H1 (cell line): ENCODE data around the gene HEPHL1. TPM values are rescaled to one million over a fixed set of nuclear protein-coding genes. Genes with fewer than 3 reads are reported as not detected.

Experiments used
- CTCF ChIA-PET: fragments of 300-600 bp; sonication (Branson Sonifier 250); formaldehyde crosslinking; loops from one replicate; lab custom pipeline; 2021; ENCODE audit not compliant: partially characterized antibody; lab: Charles Lee
- POLR2A ChIA-PET: fragments of 300-600 bp; sonication (Branson Sonifier 250); formaldehyde crosslinking; loops from one replicate; lab custom pipeline; 2021; ENCODE audit warnings: inconsistent platforms; ENCODE audit not compliant: partially characterized antibody; lab: Charles Lee
- DNase-seq, 2 experiments: peaks; one replicate each; pipeline versions ENCODE4 v3.0.0 to v3.0.0-alpha.2; 2010 to 2022; ENCODE audit warnings: low spot score in 2 of 2, low read depth in 1 of 2, mixed read lengths in 1 of 2
- FAIRE-seq: peaks from 2 replicates; lab custom pipeline; 2011; peaks lifted over from hg19 to GRCh38; lab: Jason Lieb, UNC
- H2AFZ ChIP-seq: 2 replicates; pipeline ENCODE4 v1.8.1; 2012; ENCODE audit warnings: low read length, inconsistent platforms
- H2AK5ac ChIP-seq: 2 replicates; pipeline ENCODE4 v1.6.1; 2013; ENCODE audit warnings: low read depth, low read length
- H2BK120ac ChIP-seq: replicated peaks from 2 replicates; pipeline ENCODE3; 2013; ENCODE audit warnings: low read depth, low read length, inconsistent platforms
- H2BK12ac ChIP-seq: 2 replicates; pipeline ENCODE4 v1.6.1; 2013; ENCODE audit warnings: low read depth, low read length
- H2BK15ac ChIP-seq: 2 replicates; pipeline ENCODE4 v1.6.1; 2013; ENCODE audit warnings: low read length
- H2BK20ac ChIP-seq: 2 replicates; pipeline ENCODE4 v1.6.1; 2013; ENCODE audit warnings: low read length
- H2BK5ac ChIP-seq: 2 replicates; pipeline ENCODE4 v1.6.1; 2013; ENCODE audit warnings: low read depth, low read length
- H3K14ac ChIP-seq: 2 replicates; pipeline ENCODE4 v1.6.1; 2013; ENCODE audit warnings: inconsistent platforms; ENCODE audit not compliant: insufficient read length
- H3K18ac ChIP-seq: 2 replicates; pipeline ENCODE4 v1.6.1; 2013; ENCODE audit warnings: low read length; ENCODE audit errors: extremely low read depth
- H3K23ac ChIP-seq: 2 replicates; pipeline ENCODE4 v1.6.1; 2013; ENCODE audit warnings: inconsistent platforms; ENCODE audit not compliant: insufficient read length
- H3K23me2 ChIP-seq: 2 replicates; pipeline ENCODE4 v1.6.1; 2013; ENCODE audit warnings: low read depth, low read length
- H3K27ac ChIP-seq: 2 replicates; pipeline ENCODE4 v1.6.1; 2011; ENCODE audit warnings: low read depth, low read length, inconsistent platforms
- H3K27me3 ChIP-seq, 4 experiments: replicated peaks in 1 of 4; 1 replicate in 1 of 4; 2 replicates in 3 of 4; pipeline versions ENCODE4 v1.6.1 to v1.8.1; 2011 to 2013; ENCODE audit warnings: low read length in 3 of 4, mild to moderate bottlenecking in 3 of 4, inconsistent platforms in 2 of 4, mixed read lengths in 2 of 4, moderate library complexity in 1 of 4; ENCODE audit not compliant: control insufficient read depth in 3 of 4, insufficient read depth in 3 of 4; ENCODE audit errors: extremely low read depth in 1 of 4
- H3K36me3 ChIP-seq, 4 experiments: 2 replicates each; pipeline versions ENCODE4 v1.6.1 to v1.8.1; 2011 to 2013; ENCODE audit warnings: mild to moderate bottlenecking in 4 of 4, low read length in 3 of 4, moderate library complexity in 2 of 4, control low read depth in 1 of 4, inconsistent platforms in 1 of 4; ENCODE audit not compliant: insufficient read depth in 4 of 4, control insufficient read depth in 2 of 4
- H3K4ac ChIP-seq: replicated peaks from 2 replicates; pipeline ENCODE3; 2013; ENCODE audit warnings: low read length, low read depth, mixed read lengths, inconsistent platforms; ENCODE audit not compliant: insufficient read length
- H3K4me1 ChIP-seq, 4 experiments: replicated peaks in 1 of 4; 1 replicate in 1 of 4; 2 replicates in 3 of 4; pipeline versions ENCODE4 v1.6.1 to v1.8.1; 2011 to 2013; ENCODE audit warnings: low read length in 3 of 4, inconsistent platforms in 2 of 4, mixed read lengths in 1 of 4; ENCODE audit not compliant: insufficient read depth in 4 of 4, control insufficient read depth in 3 of 4
- H3K4me2 ChIP-seq, 2 experiments: 2 replicates each; pipeline versions ENCODE4 v1.6.1 to v1.8.1; 2011 to 2013; ENCODE audit warnings: low read depth in 2 of 2, low read length in 2 of 2, control low read depth in 1 of 2, inconsistent platforms in 1 of 2, mild to moderate bottlenecking in 1 of 2; ENCODE audit not compliant: insufficient read depth in 1 of 2
- H3K4me3 ChIP-seq, 4 experiments: fragments of 200-600, 300-600 bp in 1 of 4; sonication (generic), shearing (Covaris generic), sonication (Bioruptor Twin) in 1 of 4; 2 replicates each; pipeline versions ENCODE4 v1.5.1 to v1.8.1; 2011 to 2016; ENCODE audit warnings: low read length in 4 of 4, low read depth in 3 of 4, control low read depth in 2 of 4, inconsistent platforms in 2 of 4, mild to moderate bottlenecking in 2 of 4, mixed read lengths in 1 of 4, moderate library complexity in 1 of 4; ENCODE audit not compliant: insufficient read depth in 2 of 4; ENCODE audit errors: extremely low read depth in 1 of 4
- H3K56ac ChIP-seq: replicated peaks from 2 replicates; pipeline ENCODE3; 2013; ENCODE audit warnings: low read depth, mild to moderate bottlenecking, mixed read lengths, low read length, inconsistent platforms; ENCODE audit not compliant: insufficient read length
- H3K79me1 ChIP-seq: 2 replicates; pipeline ENCODE4 v1.6.1; 2013; ENCODE audit warnings: low read depth, low read length, control low read depth
- H3K79me2 ChIP-seq, 2 experiments: 2 replicates each; pipeline versions ENCODE4 v1.6.1 to v1.8.1; 2012 to 2013; ENCODE audit warnings: low read length in 2 of 2, mild to moderate bottlenecking in 2 of 2, inconsistent platforms in 1 of 2; ENCODE audit not compliant: insufficient read depth in 2 of 2, control insufficient read depth in 1 of 2
- H3K9ac ChIP-seq, 4 experiments: replicated peaks in 1 of 4; 1 replicate in 1 of 4; 2 replicates in 3 of 4; pipeline versions ENCODE4 v1.6.1 to v1.8.1; 2011 to 2013; ENCODE audit warnings: low read depth in 3 of 4, low read length in 3 of 4, control low read depth in 2 of 4, mild to moderate bottlenecking in 2 of 4, moderate library complexity in 2 of 4, inconsistent platforms in 1 of 4; ENCODE audit errors: extremely low read depth in 1 of 4
- H3K9me3 ChIP-seq, 2 experiments: 2 replicates each; pipeline versions ENCODE4 v1.6.1 to v1.8.1; 2012 to 2013; ENCODE audit warnings: mild to moderate bottlenecking in 2 of 2, moderate library complexity in 2 of 2, control low read depth in 1 of 2, inconsistent platforms in 1 of 2, low read depth in 1 of 2, low read length in 1 of 2, mixed read lengths in 1 of 2; ENCODE audit not compliant: insufficient read depth in 2 of 2
- H4K20me1 ChIP-seq, 2 experiments: replicated peaks in 1 of 2; 2 replicates each; pipeline versions ENCODE3 to v1.8.1; 2011 to 2013; ENCODE audit warnings: inconsistent platforms in 2 of 2, low read length in 2 of 2, mild to moderate bottlenecking in 1 of 2; ENCODE audit not compliant: insufficient read depth in 2 of 2, control insufficient read depth in 1 of 2
- H4K5ac ChIP-seq: 2 replicates; pipeline ENCODE4 v1.6.1; 2013; ENCODE audit warnings: low read length, low read depth, mixed read lengths, inconsistent platforms; ENCODE audit not compliant: insufficient read length
- H4K8ac ChIP-seq: 2 replicates; pipeline ENCODE4 v1.8.0; 2013; ENCODE audit warnings: mild to moderate bottlenecking, moderate library complexity, low read length, inconsistent platforms; ENCODE audit not compliant: insufficient read depth; ENCODE audit errors: extremely low read depth
- H4K91ac ChIP-seq: replicated peaks from 2 replicates; pipeline ENCODE3; 2013; ENCODE audit warnings: low read length, mixed read lengths, inconsistent platforms; ENCODE audit not compliant: insufficient read length
- KDM5A ChIP-seq: fragments of 200-600 bp; IDR thresholded peaks from 2 replicates; pipeline ENCODE4 v1.7.1; 2012; ENCODE audit warnings: mild to moderate bottlenecking, low read length, inconsistent platforms, mixed read lengths
- TAF7 ChIP-seq: optimal IDR thresholded peaks from 2 replicates; pipeline ENCODE3; 2011; ENCODE audit warnings: low read depth, mild to moderate bottlenecking, inconsistent platforms, low read length, moderate library complexity, borderline replicate concordance
- WGBS, 2 experiments: shearing (Covaris generic) in 1 of 2; methylation state at CpG; one replicate each; pipeline versions ENCODE4 v1.1.6 to v1.1.7; 2013 to 2015; ENCODE audit warnings: low lambda C conversion rate in 2 of 2, mixed read lengths in 2 of 2, inconsistent platforms in 1 of 2, low coverage in 1 of 2, missing lambda C conversion rate in 1 of 2; ENCODE audit not compliant: insufficient replicate concordance in 2 of 2, insufficient coverage in 1 of 2, insufficient read length in 1 of 2; ENCODE audit errors: extremely low coverage in 1 of 2, missing lambda C conversion rate in 1 of 2; 5-methylcytosine and 5-hydroxymethylcytosine counted together
- polyA plus RNA-seq, 7 experiments: library from polyadenylated mRNA; depleted of rRNA in 3 of 7; stranded (reverse) in 5 of 7; unstranded in 2 of 7; fragments of >200 nt in 5 of 7; fragments of 200-250 nt in 2 of 7; gene quantifications; 1 replicate in 5 of 7; 2 replicates in 1 of 7; 4 replicates in 1 of 7; pipeline versions ENCODE4 v1.2.1 to v1.2.3, GENCODE V29; 2011 to 2013; ENCODE audit warnings: missing spikeins in 2 of 7, mixed read lengths in 2 of 7
- total RNA-seq: library from RNA; stranded (reverse); fragmentation: NEBNext Ultra II Directional; extraction: Animal tissue kit (Norgen Biotek cat#: 25700); gene quantifications from 2 replicates; pipeline ENCODE4 v1.2.1, GENCODE V29; 2021
- TF ChIP-seq, protein P1 (sequence below): IDR thresholded peaks from 2 replicates; pipeline ENCODE4 v1.6.1; 2011; ENCODE audit warnings: low read depth, mild to moderate bottlenecking, low read length; ENCODE audit not compliant: insufficient read depth

HEPHL1 gene
- total and polyA plus RNA-seq, 2 of the 8 experiments (the other 6 are each of a cell fraction or from before 2014, with no cell fraction given): 0.09 to 0.11 TPM

DNA sequence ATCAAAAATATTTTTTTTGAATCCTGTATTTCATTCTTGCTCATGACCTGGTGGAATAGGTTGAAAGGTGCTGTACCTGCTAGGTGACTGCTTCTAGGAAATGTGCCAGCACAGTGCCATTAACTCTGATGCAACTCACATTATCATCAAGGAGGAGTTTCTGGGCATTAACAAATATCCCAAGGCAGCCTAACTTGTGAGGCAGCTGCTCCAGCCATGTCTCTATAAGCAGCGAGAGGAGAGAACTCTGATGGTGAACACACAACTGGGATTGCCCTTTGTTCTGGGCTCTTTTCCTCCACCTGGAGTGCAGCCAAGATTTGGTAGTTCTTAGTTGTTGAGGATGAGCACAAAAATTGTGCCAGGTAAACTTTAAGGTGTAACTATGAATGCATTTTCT, 25.6 kb downstream of the HEPHL1 start:
- H3K79me2 ChIP-seq: no peaks in the 10 kb centered on the region
- no peaks in the 10 kb centered on the region for H3K36me3 ChIP-seq
- no peaks in the 10 kb centered on the region for H3K9me3 ChIP-seq
- no peaks in the 10 kb centered on the region for H3K79me1 ChIP-seq
- ChIA-PET CTCF (no interaction called here), POLR2A (no interaction called here)
- no peak overlapping the region for H3K18ac ChIP-seq
- H2BK15ac ChIP-seq: no peak overlapping the region
- no peak overlapping the region for H3K14ac ChIP-seq
- no peak overlapping the region for H3K9ac ChIP-seq
- 0 out of 2 replicates have a peak overlapping the region, but pooled peaks have one; percentile 39 for H2AK5ac ChIP-seq
- H2BK120ac ChIP-seq: no peak overlapping the region
- no peak for DNase-seq
- no peak overlapping the region for H3K4me2 ChIP-seq
- H2BK5ac ChIP-seq: no peak overlapping the region
- TF ChIP-seq KDM5A: no peak
- TF ChIP-seq, protein P1, sequence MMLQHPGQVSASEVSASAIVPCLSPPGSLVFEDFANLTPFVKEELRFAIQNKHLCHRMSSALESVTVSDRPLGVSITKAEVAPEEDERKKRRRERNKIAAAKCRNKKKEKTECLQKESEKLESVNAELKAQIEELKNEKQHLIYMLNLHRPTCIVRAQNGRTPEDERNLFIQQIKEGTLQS: no peak
- TF ChIP-seq TAF7: no peak
- H2BK20ac ChIP-seq: no peak overlapping the region
- no peaks in the 10 kb centered on the region for H3K23me2 ChIP-seq
- H4K20me1 ChIP-seq: no peaks in the 10 kb centered on the region
- peak overlapping the region; percentile 85 for H2AFZ ChIP-seq
- H4K8ac ChIP-seq: no peak overlapping the region
- H3K4me1 ChIP-seq: no peaks in the 10 kb centered on the region
- H3K27ac ChIP-seq: no peak overlapping the region
- H3K23ac ChIP-seq: no peak overlapping the region
- H4K91ac ChIP-seq: no peak overlapping the region
- H4K5ac ChIP-seq: no peak overlapping the region
- no peak for FAIRE-seq
- no peaks in the 10 kb centered on the region for H3K27me3 ChIP-seq
- H3K56ac ChIP-seq: no peak overlapping the region
- WGBS, 2 experiments: 79% methylated on average over 1 of the region's 1 CpG; no CpG with 5 or more reads in 1 of the 2 experiments
- H3K4me3 ChIP-seq: no peak overlapping the region
- H2BK12ac ChIP-seq: no peak overlapping the region
- no peak overlapping the region for H3K4ac ChIP-seq
